Uterus (tissue), 2 donors: ENCODE results near the gene ZBTB42.

Source experiments
- CTCF ChIP-seq, 4 experiments: fragments of 200-600 bp in 2 of 4; fragments of 450-650 bp in 2 of 4; sonication (generic) in 2 of 4; IDR thresholded peaks; one replicate each; pipeline ENCODE4 v1.5.1; 2016 to 2019; ENCODE audit warnings: antibody characterized with exemption in 4 of 4, mild to moderate bottlenecking in 2 of 4, moderate library complexity in 1 of 4
- POLR2A ChIP-seq, 2 donors: fragments of 450-650 bp; IDR thresholded peaks; one replicate each; pipeline ENCODE4 v1.6.1; 2016; ENCODE audit warnings: antibody characterized with exemption in 2 of 2, mild to moderate bottlenecking in 1 of 2, moderate library complexity in 1 of 2

- TF ChIP-seq POLR2A (IDR thresholded peaks at IDR 0.05) (no peak), CTCF (IDR thresholded peaks at IDR 0.05) (no peak)
Measured at GRCh38 chr14:104796687-104797081, 4.2 kb upstream of the ZBTB42 start.
